ENCODE data around the gene SLC11A2. TPM values are rescaled to one million over a fixed set of nuclear protein-coding genes. Genes with fewer than 3 reads are reported as not detected.

SLC11A2 gene
- total and polyA plus RNA-seq, 8 donors = 5.0 to 348 (median 59.7) TPM

DNA sequence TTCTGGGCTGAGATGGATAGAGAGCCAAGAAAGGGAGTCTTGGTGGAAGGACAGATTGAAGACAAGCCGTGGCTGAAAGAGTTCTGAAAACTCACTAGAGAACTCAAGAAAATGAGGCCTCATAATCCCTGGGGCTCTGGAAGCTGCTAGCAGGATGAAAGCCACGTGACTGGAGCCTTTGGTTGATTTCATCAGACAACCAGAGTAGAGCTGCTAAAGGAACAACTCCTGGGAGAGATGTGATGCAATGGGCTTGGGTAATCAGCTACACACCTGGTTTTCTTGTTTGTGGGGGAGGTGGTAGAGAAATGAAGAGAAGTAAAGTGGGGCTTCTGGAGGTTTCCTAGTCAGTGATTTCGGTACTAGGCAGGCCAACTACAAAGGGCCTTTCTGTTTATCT, 43.8 kb upstream of the SLC11A2 start:
- Histone ChIP-seq H3K4me1 (peaks cover 0 to 4% (median 0%) of the 10 kb centered on the region in 4 donors), H3K9me3 (no peaks in the 10 kb centered on the region), H3K27me3 (no peaks in the 10 kb centered on the region), H3K36me3 (peaks cover 71 to 95% (median 93%) of the 10 kb centered on the region in 4 donors), H3K4me3 (no peak overlapping the region), H3K27ac (no peak overlapping the region)
- DNase-seq = no peak
- TF ChIP-seq POLR2AphosphoS5 (IDR thresholded peaks at IDR 0.05) (no peak), POLR2A (IDR thresholded peaks at IDR 0.05) (no peak), EP300 (IDR thresholded peaks at IDR 0.05) (no peak)
- TF ChIP-seq, protein P1, sequence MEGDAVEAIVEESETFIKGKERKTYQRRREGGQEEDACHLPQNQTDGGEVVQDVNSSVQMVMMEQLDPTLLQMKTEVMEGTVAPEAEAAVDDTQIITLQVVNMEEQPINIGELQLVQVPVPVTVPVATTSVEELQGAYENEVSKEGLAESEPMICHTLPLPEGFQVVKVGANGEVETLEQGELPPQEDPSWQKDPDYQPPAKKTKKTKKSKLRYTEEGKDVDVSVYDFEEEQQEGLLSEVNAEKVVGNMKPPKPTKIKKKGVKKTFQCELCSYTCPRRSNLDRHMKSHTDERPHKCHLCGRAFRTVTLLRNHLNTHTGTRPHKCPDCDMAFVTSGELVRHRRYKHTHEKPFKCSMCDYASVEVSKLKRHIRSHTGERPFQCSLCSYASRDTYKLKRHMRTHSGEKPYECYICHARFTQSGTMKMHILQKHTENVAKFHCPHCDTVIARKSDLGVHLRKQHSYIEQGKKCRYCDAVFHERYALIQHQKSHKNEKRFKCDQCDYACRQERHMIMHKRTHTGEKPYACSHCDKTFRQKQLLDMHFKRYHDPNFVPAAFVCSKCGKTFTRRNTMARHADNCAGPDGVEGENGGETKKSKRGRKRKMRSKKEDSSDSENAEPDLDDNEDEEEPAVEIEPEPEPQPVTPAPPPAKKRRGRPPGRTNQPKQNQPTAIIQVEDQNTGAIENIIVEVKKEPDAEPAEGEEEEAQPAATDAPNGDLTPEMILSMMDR (IDR thresholded peaks at IDR 0.05) = no peak
- intact Hi-C loops (cut with DNase I; ENCODE audit: low total_unique reads) = no loop called here
- WGBS, 5 donors = 79 to 97% (median 89%) methylated on average over 3 of the region's 3 CpGs

DNA sequence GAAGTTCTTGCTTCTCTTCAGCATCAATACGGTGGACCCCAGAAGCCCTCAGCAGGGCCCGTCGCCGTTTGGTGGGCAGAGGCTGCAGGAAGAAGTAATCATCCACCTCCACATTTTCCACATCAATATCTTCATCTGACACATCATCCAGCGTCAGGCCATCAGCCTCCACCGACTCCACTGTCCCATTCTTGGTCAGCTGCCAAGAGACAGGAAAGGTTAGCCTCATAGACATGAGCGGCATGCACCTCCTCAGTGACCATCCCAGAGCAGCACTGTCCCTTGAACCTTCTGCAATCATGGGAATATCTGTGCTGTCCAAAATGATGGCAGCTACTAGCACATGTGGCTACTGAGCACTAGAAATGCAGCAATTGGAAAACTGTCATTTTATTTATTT, 41.6 kb upstream of the SLC11A2 start:
- no peaks in the 10 kb centered on the region for H3K9me3 ChIP-seq
- H3K4me3 ChIP-seq = no peak overlapping the region
- H3K4me1 ChIP-seq = peaks cover 0 to 5% (median 0%) of the 10 kb centered on the region in 4 donors
- H3K27ac ChIP-seq = no peak overlapping the region
- H3K27me3 ChIP-seq = no peaks in the 10 kb centered on the region
- intact Hi-C loops (cut with DNase I; ENCODE audit: low total_unique reads) = no loop called here
- WGBS, 5 donors = 72 to 89% (median 77%) methylated on average over 7 of the region's 7 CpGs
- no peak for DNase-seq
- peaks cover 80 to 100% (median 99%) of the 10 kb centered on the region in 4 donors for H3K36me3 ChIP-seq
- no peak for TF ChIP-seq POLR2AphosphoS5 (IDR thresholded peaks at IDR 0.05)
- TF ChIP-seq, protein P1 (IDR thresholded peaks at IDR 0.05) = no peak
- no peak for TF ChIP-seq EP300 (IDR thresholded peaks at IDR 0.05)
- no peak for TF ChIP-seq POLR2A (IDR thresholded peaks at IDR 0.05)

DNA sequence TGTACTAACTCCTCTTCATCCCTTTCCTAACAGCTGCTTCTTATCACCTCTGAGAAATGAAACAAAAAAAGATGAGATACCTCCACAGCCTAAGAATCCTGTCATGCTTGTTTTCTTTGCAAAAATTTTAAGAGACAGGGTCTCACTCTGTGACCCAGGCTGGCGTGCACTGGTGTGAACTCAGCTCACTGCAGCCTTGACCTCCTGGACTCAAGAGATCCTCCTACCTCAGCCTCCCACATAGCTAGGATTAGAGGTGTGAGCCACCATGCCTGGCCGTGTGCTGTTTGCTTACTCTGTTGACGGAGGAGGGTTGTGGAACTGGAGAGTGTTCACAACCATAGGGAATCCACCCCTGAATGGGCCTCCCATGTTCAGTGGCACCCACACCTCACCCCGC, 41.0 kb upstream of the SLC11A2 start:
- TF ChIP-seq, protein P1 (IDR thresholded peaks at IDR 0.05) = no peak
- TF ChIP-seq POLR2AphosphoS5 (IDR thresholded peaks at IDR 0.05) = no peak
- intact Hi-C loops (cut with DNase I; ENCODE audit: low total_unique reads) = no loop called here

DNA sequence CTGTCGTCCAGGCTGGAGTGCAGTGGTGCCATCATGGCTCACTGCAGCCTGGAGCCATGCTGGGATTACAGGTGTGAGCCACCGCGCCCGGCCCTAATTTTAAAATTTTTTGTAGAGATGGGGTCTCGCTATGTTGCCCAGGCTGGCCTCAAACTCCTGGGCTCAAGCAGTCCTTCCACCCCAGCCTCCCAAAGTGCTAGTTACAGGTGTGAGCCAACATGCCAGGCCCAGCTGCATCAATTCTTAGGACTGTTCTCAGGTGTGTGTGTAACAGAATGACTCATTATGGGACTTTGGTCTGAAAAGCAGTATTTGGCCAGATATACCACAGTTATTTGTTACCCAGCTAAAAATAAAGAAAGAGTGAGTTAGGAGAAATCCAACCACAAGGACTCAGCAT, 39.3 kb upstream of the SLC11A2 start:
- 93 to 98% (median 97%) methylated on average over 4 to 5 of the region's 5 CpGs for WGBS, 5 donors
- no peak for DNase-seq

More for the DNA sequence above, 41.0 kb upstream of the SLC11A2 start:
- H3K9me3 ChIP-seq = no peaks in the 10 kb centered on the region
- H3K4me1 ChIP-seq = peaks cover 0 to 5% (median 0%) of the 10 kb centered on the region in 4 donors
- no peak for DNase-seq
- no peak overlapping the region for H3K27ac ChIP-seq
- 67 to 85% (median 70%) methylated on average over 4 of the region's 4 CpGs for WGBS, 5 donors
- peaks cover 80 to 100% (median 100%) of the 10 kb centered on the region in 4 donors for H3K36me3 ChIP-seq
- no peaks in the 10 kb centered on the region for H3K27me3 ChIP-seq
- H3K4me3 ChIP-seq = no peak overlapping the region

More for the DNA sequence above, 39.3 kb upstream of the SLC11A2 start:
- H3K27ac ChIP-seq = no peak overlapping the region
- peaks cover 77 to 100% (median 100%) of the 10 kb centered on the region in 4 donors for H3K36me3 ChIP-seq
- TF ChIP-seq POLR2AphosphoS5 (IDR thresholded peaks at IDR 0.05) (no peak), EP300 (IDR thresholded peaks at IDR 0.05) (no peak), POLR2A (IDR thresholded peaks at IDR 0.05) (no peak)
- TF ChIP-seq, protein P1 (IDR thresholded peaks at IDR 0.05) = no peak
- intact Hi-C loops (cut with DNase I; ENCODE audit: low total_unique reads) = no loop called here
- H3K9me3 ChIP-seq = no peaks in the 10 kb centered on the region
- peaks cover 0 to 5% (median 0%) of the 10 kb centered on the region in 4 donors for H3K4me1 ChIP-seq
- H3K27me3 ChIP-seq = no peaks in the 10 kb centered on the region
- no peak overlapping the region for H3K4me3 ChIP-seq
